ENCODE results near the gene MGA. TPM values are rescaled to one million over a fixed set of nuclear protein-coding genes. Genes with fewer than 3 reads are reported as not detected.

MGA gene
- total and polyA plus RNA-seq, 2 of the 8 experiments (the other 6 are each of a cell fraction or from before 2014, with no cell fraction given): 7.6 to 53.2 TPM

GRCh38 chr15:41713047-41713446 is 52.8 kb downstream of the MGA start (continued):
- TF ChIP-seq, protein P1, sequence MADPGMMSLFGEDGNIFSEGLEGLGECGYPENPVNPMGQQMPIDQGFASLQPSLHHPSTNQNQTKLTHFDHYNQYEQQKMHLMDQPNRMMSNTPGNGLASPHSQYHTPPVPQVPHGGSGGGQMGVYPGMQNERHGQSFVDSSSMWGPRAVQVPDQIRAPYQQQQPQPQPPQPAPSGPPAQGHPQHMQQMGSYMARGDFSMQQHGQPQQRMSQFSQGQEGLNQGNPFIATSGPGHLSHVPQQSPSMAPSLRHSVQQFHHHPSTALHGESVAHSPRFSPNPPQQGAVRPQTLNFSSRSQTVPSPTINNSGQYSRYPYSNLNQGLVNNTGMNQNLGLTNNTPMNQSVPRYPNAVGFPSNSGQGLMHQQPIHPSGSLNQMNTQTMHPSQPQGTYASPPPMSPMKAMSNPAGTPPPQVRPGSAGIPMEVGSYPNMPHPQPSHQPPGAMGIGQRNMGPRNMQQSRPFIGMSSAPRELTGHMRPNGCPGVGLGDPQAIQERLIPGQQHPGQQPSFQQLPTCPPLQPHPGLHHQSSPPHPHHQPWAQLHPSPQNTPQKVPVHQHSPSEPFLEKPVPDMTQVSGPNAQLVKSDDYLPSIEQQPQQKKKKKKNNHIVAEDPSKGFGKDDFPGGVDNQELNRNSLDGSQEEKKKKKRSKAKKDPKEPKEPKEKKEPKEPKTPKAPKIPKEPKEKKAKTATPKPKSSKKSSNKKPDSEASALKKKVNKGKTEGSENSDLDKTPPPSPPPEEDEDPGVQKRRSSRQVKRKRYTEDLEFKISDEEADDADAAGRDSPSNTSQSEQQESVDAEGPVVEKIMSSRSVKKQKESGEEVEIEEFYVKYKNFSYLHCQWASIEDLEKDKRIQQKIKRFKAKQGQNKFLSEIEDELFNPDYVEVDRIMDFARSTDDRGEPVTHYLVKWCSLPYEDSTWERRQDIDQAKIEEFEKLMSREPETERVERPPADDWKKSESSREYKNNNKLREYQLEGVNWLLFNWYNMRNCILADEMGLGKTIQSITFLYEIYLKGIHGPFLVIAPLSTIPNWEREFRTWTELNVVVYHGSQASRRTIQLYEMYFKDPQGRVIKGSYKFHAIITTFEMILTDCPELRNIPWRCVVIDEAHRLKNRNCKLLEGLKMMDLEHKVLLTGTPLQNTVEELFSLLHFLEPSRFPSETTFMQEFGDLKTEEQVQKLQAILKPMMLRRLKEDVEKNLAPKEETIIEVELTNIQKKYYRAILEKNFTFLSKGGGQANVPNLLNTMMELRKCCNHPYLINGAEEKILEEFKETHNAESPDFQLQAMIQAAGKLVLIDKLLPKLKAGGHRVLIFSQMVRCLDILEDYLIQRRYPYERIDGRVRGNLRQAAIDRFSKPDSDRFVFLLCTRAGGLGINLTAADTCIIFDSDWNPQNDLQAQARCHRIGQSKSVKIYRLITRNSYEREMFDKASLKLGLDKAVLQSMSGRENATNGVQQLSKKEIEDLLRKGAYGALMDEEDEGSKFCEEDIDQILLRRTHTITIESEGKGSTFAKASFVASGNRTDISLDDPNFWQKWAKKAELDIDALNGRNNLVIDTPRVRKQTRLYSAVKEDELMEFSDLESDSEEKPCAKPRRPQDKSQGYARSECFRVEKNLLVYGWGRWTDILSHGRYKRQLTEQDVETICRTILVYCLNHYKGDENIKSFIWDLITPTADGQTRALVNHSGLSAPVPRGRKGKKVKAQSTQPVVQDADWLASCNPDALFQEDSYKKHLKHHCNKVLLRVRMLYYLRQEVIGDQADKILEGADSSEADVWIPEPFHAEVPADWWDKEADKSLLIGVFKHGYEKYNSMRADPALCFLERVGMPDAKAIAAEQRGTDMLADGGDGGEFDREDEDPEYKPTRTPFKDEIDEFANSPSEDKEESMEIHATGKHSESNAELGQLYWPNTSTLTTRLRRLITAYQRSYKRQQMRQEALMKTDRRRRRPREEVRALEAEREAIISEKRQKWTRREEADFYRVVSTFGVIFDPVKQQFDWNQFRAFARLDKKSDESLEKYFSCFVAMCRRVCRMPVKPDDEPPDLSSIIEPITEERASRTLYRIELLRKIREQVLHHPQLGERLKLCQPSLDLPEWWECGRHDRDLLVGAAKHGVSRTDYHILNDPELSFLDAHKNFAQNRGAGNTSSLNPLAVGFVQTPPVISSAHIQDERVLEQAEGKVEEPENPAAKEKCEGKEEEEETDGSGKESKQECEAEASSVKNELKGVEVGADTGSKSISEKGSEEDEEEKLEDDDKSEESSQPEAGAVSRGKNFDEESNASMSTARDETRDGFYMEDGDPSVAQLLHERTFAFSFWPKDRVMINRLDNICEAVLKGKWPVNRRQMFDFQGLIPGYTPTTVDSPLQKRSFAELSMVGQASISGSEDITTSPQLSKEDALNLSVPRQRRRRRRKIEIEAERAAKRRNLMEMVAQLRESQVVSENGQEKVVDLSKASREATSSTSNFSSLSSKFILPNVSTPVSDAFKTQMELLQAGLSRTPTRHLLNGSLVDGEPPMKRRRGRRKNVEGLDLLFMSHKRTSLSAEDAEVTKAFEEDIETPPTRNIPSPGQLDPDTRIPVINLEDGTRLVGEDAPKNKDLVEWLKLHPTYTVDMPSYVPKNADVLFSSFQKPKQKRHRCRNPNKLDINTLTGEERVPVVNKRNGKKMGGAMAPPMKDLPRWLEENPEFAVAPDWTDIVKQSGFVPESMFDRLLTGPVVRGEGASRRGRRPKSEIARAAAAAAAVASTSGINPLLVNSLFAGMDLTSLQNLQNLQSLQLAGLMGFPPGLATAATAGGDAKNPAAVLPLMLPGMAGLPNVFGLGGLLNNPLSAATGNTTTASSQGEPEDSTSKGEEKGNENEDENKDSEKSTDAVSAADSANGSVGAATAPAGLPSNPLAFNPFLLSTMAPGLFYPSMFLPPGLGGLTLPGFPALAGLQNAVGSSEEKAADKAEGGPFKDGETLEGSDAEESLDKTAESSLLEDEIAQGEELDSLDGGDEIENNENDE (IDR thresholded peaks at IDR 0.05; ENCODE audit: insufficient replicate concordance, low read length): no peak
- TF ChIP-seq SP2 (IDR thresholded peaks at IDR 0.05; ENCODE audit: low read length) (no peak), ATF3 (IDR thresholded peaks at IDR 0.05; ENCODE audit: insufficient read depth, low read depth, low read length) (no peak), TAF1 (IDR thresholded peaks at IDR 0.05; ENCODE audit: low read depth, low read length) (no peak)

Data from H1 (cell line).